ENCODE measurements around the gene SLC14A1.

Gene SLC14A1

GRCh38 chr18:45801416-45802004 is 77.5 kb downstream of the SLC14A1 start:
- DNase-seq (ENCODE audit: low read depth in 3 of 3): no peak

Measured in stimulated activated CD4-positive, alpha-beta T cell treated with anti-CD3 and anti-CD28 coated beads, TNF-alpha, amount 100 ng/mL, for 24 hours (primary cell).